Progenitor cell of endocrine pancreas (in vitro differentiated cells): ENCODE results near the gene RNU6-9. TPM values are rescaled to one million over a fixed set of nuclear protein-coding genes. Genes with fewer than 3 reads are reported as not detected.

Experiments used
- DNase-seq: peaks from one replicate; pipeline ENCODE4 v3.0.0; 2021; ENCODE audit warnings: low spot score; ENCODE audit not compliant: unreplicated experiment
- H3K27ac Mint-ChIP-seq: 2 replicates; pipeline ENCODE4 v1.8.0; 2021; ENCODE audit warnings: mild to moderate bottlenecking, moderate library complexity, mixed read lengths
- H3K27me3 Mint-ChIP-seq: 2 replicates; pipeline ENCODE4 v1.8.0; 2021; ENCODE audit warnings: mixed read lengths
- H3K36me3 Mint-ChIP-seq: 2 replicates; pipeline ENCODE4 v1.8.0; 2022; ENCODE audit warnings: mixed read lengths; ENCODE audit not compliant: insufficient read depth
- H3K4me1 Mint-ChIP-seq: 2 replicates; pipeline ENCODE4 v1.8.0; 2021; ENCODE audit warnings: low read depth, mixed read lengths
- H3K4me3 Mint-ChIP-seq: 2 replicates; pipeline ENCODE4 v1.8.0; 2021; ENCODE audit warnings: low read depth, mild to moderate bottlenecking, moderate library complexity, mixed read lengths
- H3K9me3 Mint-ChIP-seq: 2 replicates; pipeline ENCODE4 v1.8.0; 2021; ENCODE audit warnings: low read depth, mixed read lengths
- total RNA-seq: library from RNA; stranded (reverse); gene quantifications from 2 replicates; pipeline ENCODE4 v1.2.1, GENCODE V29; 2021
- TF ChIP-seq, protein P1 (sequence below): fragments of 200-600 bp; sonication (generic); IDR thresholded peaks from one replicate; pipeline ENCODE4 v1.5.0; 2021; ENCODE audit warnings: antibody characterized with exemption, mild to moderate bottlenecking; ENCODE audit not compliant: unreplicated experiment

Gene RNU6-9
- total RNA-seq, 1 donor from 2014 or later: not detected

DNA sequence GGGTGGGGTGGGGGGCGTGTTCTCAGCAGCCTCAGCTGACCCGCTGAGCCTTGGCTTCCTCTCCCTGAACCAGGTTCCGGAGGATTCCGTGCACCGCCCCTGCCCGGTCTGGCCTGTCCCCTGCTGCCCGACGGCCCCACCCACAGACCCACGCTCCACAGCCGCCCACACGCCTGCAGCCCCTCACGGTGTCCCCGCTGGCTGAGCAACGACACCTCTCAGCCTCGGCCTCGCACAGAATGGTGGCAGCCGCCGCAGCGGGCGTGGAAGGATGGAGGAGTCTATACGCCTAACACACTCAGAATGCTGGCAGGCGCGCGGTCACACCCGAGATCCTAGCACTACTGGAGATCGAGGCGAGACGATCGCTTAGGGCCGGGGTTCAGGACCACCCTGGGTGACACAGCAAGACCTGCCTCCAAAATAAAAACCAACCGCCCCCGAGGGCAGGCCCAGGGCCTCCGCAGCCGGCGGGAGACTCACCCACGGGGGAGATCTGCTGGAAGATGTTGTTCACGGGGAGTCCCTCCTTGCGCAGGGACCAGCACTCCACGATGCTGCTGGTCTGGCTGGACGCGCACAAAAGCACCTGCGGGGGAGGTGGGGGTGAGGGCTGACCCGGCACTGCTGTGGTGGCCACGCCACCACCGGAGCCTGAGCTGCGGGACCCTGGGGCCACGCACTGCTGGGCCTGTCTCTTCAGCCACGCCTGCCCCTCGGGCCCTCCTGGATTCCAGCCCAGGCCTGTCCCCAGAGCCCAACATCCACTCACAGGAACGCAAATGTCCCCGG lies 8.7 kb upstream of the RNU6-9 start:
- no peak overlapping the region for H3K27ac Mint-ChIP-seq
- H3K4me3 Mint-ChIP-seq: no peak overlapping the region
- no peak for DNase-seq
- no peaks in the 10 kb centered on the region for H3K27me3 Mint-ChIP-seq
- no peaks in the 10 kb centered on the region for H3K9me3 Mint-ChIP-seq
- no peaks in the 10 kb centered on the region for H3K4me1 Mint-ChIP-seq
- TF ChIP-seq, protein P1, sequence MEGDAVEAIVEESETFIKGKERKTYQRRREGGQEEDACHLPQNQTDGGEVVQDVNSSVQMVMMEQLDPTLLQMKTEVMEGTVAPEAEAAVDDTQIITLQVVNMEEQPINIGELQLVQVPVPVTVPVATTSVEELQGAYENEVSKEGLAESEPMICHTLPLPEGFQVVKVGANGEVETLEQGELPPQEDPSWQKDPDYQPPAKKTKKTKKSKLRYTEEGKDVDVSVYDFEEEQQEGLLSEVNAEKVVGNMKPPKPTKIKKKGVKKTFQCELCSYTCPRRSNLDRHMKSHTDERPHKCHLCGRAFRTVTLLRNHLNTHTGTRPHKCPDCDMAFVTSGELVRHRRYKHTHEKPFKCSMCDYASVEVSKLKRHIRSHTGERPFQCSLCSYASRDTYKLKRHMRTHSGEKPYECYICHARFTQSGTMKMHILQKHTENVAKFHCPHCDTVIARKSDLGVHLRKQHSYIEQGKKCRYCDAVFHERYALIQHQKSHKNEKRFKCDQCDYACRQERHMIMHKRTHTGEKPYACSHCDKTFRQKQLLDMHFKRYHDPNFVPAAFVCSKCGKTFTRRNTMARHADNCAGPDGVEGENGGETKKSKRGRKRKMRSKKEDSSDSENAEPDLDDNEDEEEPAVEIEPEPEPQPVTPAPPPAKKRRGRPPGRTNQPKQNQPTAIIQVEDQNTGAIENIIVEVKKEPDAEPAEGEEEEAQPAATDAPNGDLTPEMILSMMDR: no peak
- H3K36me3 Mint-ChIP-seq: peaks cover 17% of the 10 kb centered on the region

DNA sequence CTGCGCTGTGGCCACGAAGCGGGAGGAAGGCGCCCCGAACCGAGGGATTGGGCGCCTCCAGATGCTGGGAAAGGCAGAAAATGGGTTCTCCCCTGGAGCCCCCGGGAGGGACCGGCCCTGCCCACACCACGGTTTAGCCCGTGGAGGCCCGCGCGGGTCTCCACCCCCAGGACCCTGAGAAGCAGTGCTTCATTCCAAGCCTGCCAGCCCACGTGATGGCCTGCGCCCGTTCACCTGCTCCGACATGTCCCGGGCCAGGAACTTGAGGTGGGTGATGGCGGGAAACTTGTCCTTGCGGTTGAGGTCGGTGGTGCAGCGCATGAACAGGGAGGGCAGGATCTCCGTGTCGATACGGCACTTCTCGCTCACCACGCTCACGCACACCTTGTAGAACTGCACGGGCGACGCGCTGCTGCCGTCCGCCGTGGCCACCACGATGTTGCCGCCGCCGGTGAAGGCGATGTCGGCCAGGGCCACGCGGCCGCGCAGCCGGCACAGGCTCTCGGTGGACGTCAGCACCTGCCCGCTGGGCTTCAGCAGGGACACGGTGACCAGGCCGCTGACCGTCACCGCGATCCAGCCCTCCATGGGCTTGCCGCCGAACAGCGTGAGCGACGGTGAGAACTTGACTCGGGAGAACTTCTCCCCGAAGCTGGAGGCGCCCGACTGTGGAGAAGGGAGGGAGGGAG lies 7.6 kb upstream of the RNU6-9 start:
- Mint-ChIP-seq H3K9me3 (no peaks in the 10 kb centered on the region), H3K36me3 (peaks cover 17% of the 10 kb centered on the region), H3K4me1 (no peaks in the 10 kb centered on the region), H3K27ac (no peak overlapping the region), H3K4me3 (no peak overlapping the region), H3K27me3 (no peaks in the 10 kb centered on the region)
- TF ChIP-seq, protein P1: no peak
- DNase-seq: no peak

DNA sequence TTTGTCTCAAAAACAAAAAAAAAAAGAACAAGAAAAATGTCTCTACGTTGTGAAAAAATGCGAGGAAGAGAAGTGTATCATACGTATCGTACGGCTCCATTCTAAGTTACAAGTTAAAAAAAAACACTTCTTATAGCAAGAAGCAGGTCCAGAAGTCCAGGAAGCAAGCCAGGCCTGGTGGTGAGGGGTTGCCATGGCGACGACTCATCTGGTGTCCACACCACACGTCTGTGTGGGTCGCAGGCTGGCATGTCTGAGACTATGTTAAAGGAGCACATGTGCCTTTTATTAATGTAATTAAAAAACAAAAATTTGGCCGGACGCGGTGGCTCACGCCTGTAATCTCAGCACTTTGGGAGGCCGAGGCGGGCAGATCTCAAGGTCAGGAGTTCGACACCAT lies 6.2 kb upstream of the RNU6-9 start:
- Mint-ChIP-seq H3K27ac (peak overlapping the region; percentile 78), H3K4me3 (no peak overlapping the region), H3K36me3 (peaks cover 8% of the 10 kb centered on the region), H3K9me3 (no peaks in the 10 kb centered on the region), H3K27me3 (no peaks in the 10 kb centered on the region), H3K4me1 (peaks cover 2% of the 10 kb centered on the region)
- no peak for DNase-seq
- TF ChIP-seq, protein P1: no peak

DNA sequence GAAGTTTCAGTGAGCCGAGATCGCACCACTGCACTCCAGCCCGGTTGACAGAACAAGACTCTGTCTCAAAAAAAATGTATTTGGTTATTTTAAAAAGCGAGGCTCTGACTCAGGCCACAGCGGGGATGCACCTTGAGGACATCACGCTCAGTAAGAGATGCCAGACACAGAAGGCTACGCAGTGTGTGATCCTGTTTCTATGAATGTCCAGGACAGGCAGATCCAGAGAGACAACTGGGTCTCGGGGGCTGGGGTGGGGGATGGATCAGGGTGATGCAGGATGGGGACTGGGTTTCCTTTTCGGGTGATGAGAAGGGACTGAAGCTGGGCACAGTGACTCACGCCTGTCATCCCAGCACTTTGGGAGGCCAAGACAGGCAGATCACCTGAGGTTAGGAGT lies 5.7 kb upstream of the RNU6-9 start:
- H3K36me3 Mint-ChIP-seq: peaks cover 5% of the 10 kb centered on the region
- H3K27ac Mint-ChIP-seq: no peak overlapping the region
- no peaks in the 10 kb centered on the region for H3K9me3 Mint-ChIP-seq
- H3K27me3 Mint-ChIP-seq: no peaks in the 10 kb centered on the region
- peaks cover 2% of the 10 kb centered on the region for H3K4me1 Mint-ChIP-seq
- no peak overlapping the region for H3K4me3 Mint-ChIP-seq
- TF ChIP-seq, protein P1: no peak
- no peak for DNase-seq

DNA sequence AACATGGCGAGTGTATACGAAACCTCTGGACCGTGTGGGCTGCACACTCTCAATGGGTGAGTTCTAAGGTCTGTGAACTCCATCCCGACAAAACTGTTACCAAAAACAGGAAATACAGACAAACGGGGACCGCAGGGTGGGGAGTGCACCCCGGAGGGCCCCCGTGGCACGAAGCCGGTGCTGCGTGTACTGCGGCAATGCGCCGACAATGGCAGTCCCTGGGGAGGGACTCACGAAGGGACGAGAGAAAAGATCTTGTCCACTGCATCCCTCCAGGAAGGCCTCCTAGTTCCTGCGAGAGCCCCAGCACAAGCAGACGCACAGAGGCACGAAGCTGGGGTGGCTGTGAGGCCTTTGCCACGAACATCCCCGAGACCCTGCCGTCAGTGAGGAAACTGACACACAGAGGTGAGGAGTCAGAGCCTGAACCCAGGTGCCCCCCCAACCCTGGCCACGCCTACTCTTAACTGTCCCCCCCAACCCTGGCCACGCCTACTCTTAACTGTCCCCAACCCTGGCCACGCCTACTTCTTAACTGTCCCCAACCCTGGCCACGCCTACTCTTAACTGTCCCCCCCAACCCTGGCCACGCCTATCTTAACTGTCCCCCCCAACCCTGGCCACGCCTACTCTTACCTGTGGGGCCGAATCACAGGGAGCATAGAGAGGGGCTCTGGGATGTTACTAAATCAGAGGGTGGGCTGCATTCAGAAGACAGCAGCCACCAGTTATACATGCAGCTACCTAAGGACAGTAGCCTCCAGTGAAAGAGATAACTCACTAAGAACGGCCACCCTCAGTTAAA lies 4.5 kb upstream of the RNU6-9 start:
- Mint-ChIP-seq H3K27ac (no peak overlapping the region), H3K4me3 (no peak overlapping the region), H3K4me1 (peaks cover 3% of the 10 kb centered on the region), H3K27me3 (no peaks in the 10 kb centered on the region), H3K36me3 (peaks cover 5% of the 10 kb centered on the region), H3K9me3 (no peaks in the 10 kb centered on the region)
- TF ChIP-seq, protein P1: no peak
- DNase-seq: no peak
